C1 segment of cervical spinal cord (tissue), 14 donors: ENCODE data around the gene CORO2B.
A peak's percentile ranks its signal among the peaks of the same experiment; 100 is the strongest.

ENCODE experiments used
- DNase-seq, 14 donors: peaks; one replicate each; lab custom pipeline; 2025; lab: John Stamatoyannopoulos, UW

The CORO2B gene

DNA sequence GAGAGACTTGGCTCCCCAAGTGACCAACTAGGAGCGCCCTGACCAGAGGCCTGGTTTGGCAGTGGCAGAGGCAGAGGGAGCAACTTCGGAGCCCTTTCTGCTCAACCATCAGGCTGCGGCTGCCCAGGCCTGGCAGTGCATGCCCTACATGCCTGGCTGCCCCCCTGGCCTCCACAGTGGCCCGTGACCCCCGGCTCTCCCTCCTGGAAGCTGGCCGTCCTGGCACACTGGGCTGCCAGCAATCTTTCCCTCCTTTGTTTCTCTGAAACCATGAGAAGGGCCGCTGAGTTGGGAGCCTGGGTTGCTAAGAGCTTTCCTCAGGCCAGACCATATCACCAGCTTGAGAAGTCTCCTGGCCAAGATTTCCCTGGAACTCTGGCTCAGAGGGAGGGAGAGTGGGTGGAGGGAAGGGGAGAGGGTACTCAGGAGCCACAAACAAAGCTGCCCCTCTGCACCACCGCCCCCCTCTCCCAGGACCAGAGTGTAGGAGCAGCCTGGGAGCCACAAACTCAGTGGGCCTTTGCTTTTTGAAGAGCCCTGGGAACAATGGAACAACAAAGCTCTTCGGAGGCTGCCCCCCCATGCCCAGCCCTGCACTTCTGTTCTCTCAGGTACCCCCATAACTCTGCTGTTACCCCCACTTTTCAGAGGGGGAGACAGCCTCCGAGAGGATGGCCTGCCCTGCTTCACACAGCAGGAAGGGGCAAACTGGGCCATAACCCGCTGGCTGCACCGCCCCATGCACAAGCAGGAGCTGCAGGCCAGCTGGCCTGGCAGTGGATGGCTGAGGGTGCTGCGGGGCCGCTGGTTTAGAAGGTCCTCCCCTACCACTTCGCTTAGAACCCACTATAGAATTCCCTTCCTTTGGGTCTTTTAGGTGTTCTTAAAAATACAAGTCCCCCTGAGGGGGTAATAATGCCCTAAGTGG lies 11.3 kb downstream of the CORO2B start:
- DNase-seq, result peak in 9 of 14 donors; percentile 36 to 82 (median 68)

GRCh38 chr15:68590721-68591389 lies 12.1 kb downstream of the CORO2B start:
- DNase-seq, result no peak

- DNase-seq, result no peak
Observed at GRCh38 chr15:68592054-68592453, 13.3 kb downstream of the CORO2B start.

DNA sequence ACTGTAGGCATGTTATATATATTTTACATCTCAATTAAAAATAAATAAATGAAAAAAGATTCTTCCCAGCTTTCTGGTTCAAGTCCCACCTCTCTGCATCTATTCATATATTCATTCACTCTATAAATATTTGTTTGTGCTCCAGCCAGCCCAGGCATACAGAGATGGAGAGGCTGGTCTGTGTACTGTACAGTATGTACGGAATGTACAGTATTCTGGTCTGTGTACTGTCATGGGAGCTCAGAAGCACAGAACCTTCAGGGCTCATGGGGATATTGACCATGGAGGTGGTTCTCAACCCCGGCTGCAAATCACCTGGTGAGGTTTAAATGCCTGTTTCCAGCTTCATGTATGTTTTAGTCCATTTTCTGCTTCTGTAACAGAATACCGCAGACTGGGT lies 13.8 kb downstream of the CORO2B start:
- no peak for DNase-seq

DNA sequence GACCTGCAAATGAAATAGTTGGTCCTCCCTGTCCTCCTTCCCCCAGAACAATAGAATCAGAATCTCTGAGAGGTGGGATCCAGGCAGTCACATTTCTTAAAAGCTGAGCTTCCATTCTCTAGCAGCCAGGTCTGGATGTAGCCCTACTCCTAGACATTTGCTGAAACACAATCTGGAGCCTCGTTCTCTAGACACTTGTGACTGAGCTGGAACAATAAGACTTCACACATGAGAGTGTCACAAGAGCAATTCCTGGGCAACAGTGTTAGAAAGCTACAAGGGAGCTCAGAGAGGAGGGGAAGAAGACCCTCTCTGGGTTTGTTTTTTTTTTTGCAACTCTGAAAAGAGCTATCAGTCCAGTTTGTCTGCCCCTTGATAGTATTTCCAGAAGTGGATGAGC lies 14.5 kb downstream of the CORO2B start:
- DNase-seq, result no peak

- no peak for DNase-seq
Observed at GRCh38 chr15:68593828-68594532, 15.2 kb downstream of the CORO2B start.

DNA sequence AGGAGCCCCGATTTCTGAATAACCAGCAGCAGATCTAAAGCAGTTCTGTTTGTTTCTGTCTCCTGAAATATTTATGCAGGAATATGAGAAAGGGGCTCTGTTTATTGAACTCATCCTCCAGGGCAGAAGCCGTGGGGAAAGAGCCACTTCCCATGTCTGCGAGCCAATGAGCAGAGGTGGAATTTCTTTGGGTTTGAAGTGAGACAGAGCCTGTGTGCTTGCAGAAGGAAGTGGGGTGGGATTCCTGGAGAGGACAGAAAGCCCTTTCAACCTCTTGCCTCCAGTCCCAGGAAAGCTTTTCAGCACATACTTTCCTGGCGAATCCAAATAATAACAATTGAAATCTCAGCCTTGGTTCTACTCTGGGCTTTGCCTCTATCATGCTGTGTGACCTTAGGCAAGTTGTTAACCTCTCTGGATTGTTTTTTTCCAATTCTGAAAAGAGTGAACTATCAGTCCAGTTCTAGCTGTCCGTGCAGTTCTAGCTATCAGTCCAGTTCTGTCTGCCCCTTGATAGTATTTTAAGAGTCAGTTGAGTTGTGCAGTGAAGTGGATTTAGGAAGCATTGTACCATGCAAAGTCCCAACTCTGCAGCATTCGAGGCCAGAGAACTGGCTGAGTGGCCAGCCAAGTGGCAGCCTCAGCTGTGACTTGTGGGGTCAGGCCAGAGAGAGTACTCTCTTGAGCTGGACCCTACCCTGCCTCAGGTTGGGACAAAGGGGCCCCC lies 15.9 kb downstream of the CORO2B start:
- DNase-seq, result no peak

DNA sequence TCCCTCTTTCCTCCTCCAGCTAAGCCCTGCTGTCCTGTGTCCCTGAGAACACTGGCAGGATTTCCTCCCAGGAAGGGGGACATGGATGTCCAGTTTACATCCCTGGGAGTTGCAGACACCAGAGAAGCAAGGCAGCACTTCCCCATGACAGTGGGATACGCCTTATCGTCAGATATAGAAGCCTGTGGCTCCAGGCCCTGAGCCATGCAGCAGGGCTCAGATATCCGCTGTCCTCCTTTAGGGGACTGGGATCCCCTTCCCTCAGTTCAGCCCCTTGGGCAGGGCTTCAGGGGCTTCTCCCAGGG lies 16.4 kb downstream of the CORO2B start:
- DNase-seq, result no peak

DNA sequence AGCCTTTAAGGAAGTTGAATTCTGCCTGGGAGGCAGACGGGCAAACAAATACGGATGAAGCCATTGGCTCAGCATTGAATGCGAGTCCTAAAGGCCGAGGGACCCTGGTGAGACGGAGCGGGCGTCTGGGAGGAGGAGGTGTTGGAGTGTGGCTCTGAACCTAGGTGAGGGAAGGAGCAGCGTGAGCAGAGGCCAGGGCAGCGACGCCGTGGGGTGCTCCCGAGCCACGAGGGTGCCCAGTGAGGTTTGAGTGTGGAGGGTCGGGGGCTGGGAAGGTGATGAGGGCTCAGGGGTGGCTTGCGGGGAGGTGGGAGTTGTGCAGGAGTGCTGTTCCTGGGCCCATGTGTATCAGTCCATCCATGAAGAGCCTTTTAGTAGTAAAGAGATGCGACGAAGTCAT lies 17.0 kb downstream of the CORO2B start:
- no peak for DNase-seq

- DNase-seq, result no peak
Observed at GRCh38 chr15:68596691-68597090, 17.9 kb downstream of the CORO2B start.

- DNase-seq, result no peak
Observed at GRCh38 chr15:68597581-68597980, 18.8 kb downstream of the CORO2B start.

GRCh38 chr15:68598171-68599152 lies 19.7 kb downstream of the CORO2B start:
- DNase-seq, result peak in 2 of 14 donors; percentile 30 to 73

DNA sequence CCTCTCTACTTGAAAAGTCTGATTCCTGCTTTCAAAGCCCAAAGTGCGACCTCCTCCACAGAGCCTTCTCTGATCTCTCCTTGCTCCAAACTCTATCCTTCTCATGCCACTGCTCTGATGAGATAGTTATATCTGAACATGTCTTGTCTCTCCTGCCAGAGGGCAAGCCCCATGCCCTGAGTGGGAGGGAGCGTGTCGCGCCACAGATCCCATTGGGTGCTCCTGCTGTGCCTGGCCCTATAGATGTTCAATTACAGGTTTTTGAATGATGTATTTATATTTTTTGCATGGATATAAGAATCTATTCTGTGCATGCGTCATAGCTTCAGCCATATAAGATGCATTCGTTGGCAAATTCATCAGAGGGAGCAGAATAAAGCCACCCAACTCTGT lies 20.4 kb downstream of the CORO2B start:
- DNase-seq, result no peak

GRCh38 chr15:68599560-68600071 lies 20.8 kb downstream of the CORO2B start:
- DNase-seq, result peak in 9 of 14 donors; percentile 46 to 88 (median 59)

GRCh38 chr15:68601206-68602197 lies 22.7 kb downstream of the CORO2B start:
- DNase-seq, result no peak

GRCh38 chr15:68602459-68603215 lies 23.8 kb downstream of the CORO2B start:
- DNase-seq, result no peak

- DNase-seq, result no peak
Observed at GRCh38 chr15:68603216-68603595, 24.4 kb downstream of the CORO2B start.

- no peak for DNase-seq
Observed at GRCh38 chr15:68603951-68604350, 25.2 kb downstream of the CORO2B start.
